Parathyroid adenoma (tissue), 2 donors: ENCODE results near the gene ACBD3.

ENCODE experiments used
- H2AFZ ChIP-seq: fragments of 300-600 bp; sonication (generic); one replicate; pipeline ENCODE4 v1.7.0; 2017; ENCODE audit warnings: antibody characterized with exemption, mild to moderate bottlenecking
- H3K27ac ChIP-seq: fragments of 300-600 bp; sonication (generic); one replicate; pipeline ENCODE4 v1.7.0; 2017
- H3K27me3 ChIP-seq: fragments of 300-600 bp; sonication (generic); one replicate; pipeline ENCODE4 v1.7.0; 2017; ENCODE audit warnings: low read length; ENCODE audit not compliant: control insufficient read depth, insufficient read depth
- H3K36me3 ChIP-seq: fragments of 300-600 bp; sonication (generic); one replicate; pipeline ENCODE4 v1.7.0; 2017; ENCODE audit warnings: low read length; ENCODE audit not compliant: control insufficient read depth, insufficient read depth
- H3K4me1 ChIP-seq: fragments of 300-600 bp; sonication (generic); one replicate; pipeline ENCODE4 v1.7.0; 2017; ENCODE audit warnings: control low read depth
- H3K4me2 ChIP-seq: fragments of 300-600 bp; sonication (generic); one replicate; pipeline ENCODE4 v1.7.0; 2017; ENCODE audit warnings: low read length
- H3K4me3 ChIP-seq: fragments of 300-600 bp; sonication (generic); one replicate; pipeline ENCODE4 v1.7.0; 2017; ENCODE audit warnings: low read depth, low read length
- H3K79me2 ChIP-seq: fragments of 300-600 bp; sonication (generic); one replicate; pipeline ENCODE4 v1.7.0; 2017; ENCODE audit warnings: control low read depth
- H3K9ac ChIP-seq: fragments of 300-600 bp; sonication (generic); one replicate; pipeline ENCODE4 v1.7.0; 2017; ENCODE audit warnings: mild to moderate bottlenecking
- H3K9me3 ChIP-seq: fragments of 300-600 bp; sonication (generic); one replicate; pipeline ENCODE4 v1.7.0; 2017; ENCODE audit warnings: low read length; ENCODE audit not compliant: control insufficient read depth
- CTCF ChIP-seq: fragments of 300-600 bp; sonication (generic); IDR thresholded peaks from one replicate; pipeline ENCODE4 v1.7.0; 2017; ENCODE audit warnings: antibody characterized with exemption, mild to moderate bottlenecking
- donor health status: primary hyperparathyroidism.

Gene ACBD3

GRCh38 chr1:226125097-226125630, 61.4 kb downstream of the ACBD3 start:
- Histone ChIP-seq H3K27me3 (no peaks in the 10 kb centered on the region), H3K9ac (no peak overlapping the region), H3K27ac (no peak overlapping the region), H3K4me1 (no peaks in the 10 kb centered on the region), H2AFZ (peak overlapping the region; percentile 38), H3K4me3 (no peak overlapping the region), H3K9me3 (no peaks in the 10 kb centered on the region), H3K36me3 (no peaks in the 10 kb centered on the region), H3K79me2 (no peaks in the 10 kb centered on the region), H3K4me2 (no peak overlapping the region)
- peak; percentile 83 for TF ChIP-seq CTCF

- Histone ChIP-seq H3K36me3 (no peaks in the 10 kb centered on the region), H3K9me3 (no peaks in the 10 kb centered on the region), H3K4me1 (no peaks in the 10 kb centered on the region), H3K4me3 (no peak overlapping the region), H3K79me2 (no peaks in the 10 kb centered on the region), H2AFZ (no peak overlapping the region), H3K9ac (no peak overlapping the region), H3K27ac (no peak overlapping the region), H3K27me3 (no peaks in the 10 kb centered on the region), H3K4me2 (no peak overlapping the region)
- no peak for TF ChIP-seq CTCF
Observed at GRCh38 chr1:226123591-226124471, 62.7 kb downstream of the ACBD3 start.

- no peaks in the 10 kb centered on the region for H3K27me3 ChIP-seq
- no peak overlapping the region for H3K9ac ChIP-seq
- no peak overlapping the region for H3K27ac ChIP-seq
- no peak overlapping the region for H2AFZ ChIP-seq
- H3K36me3 ChIP-seq: no peaks in the 10 kb centered on the region
- H3K4me1 ChIP-seq: no peaks in the 10 kb centered on the region
- no peak overlapping the region for H3K4me3 ChIP-seq
- H3K4me2 ChIP-seq: no peak overlapping the region
- H3K79me2 ChIP-seq: no peaks in the 10 kb centered on the region
- H3K9me3 ChIP-seq: no peaks in the 10 kb centered on the region
- TF ChIP-seq CTCF: no peak
Observed at GRCh38 chr1:226123212-226123560, 63.4 kb downstream of the ACBD3 start.

GRCh38 chr1:226121587-226122400, 64.7 kb downstream of the ACBD3 start:
- Histone ChIP-seq H3K27me3 (no peaks in the 10 kb centered on the region), H3K4me1 (no peaks in the 10 kb centered on the region), H3K27ac (no peak overlapping the region), H3K9me3 (no peaks in the 10 kb centered on the region), H3K36me3 (no peaks in the 10 kb centered on the region), H3K4me3 (peak overlapping the region; percentile 56), H3K79me2 (no peaks in the 10 kb centered on the region), H3K4me2 (peak overlapping the region; percentile 81), H2AFZ (peak overlapping the region; percentile 92), H3K9ac (no peak overlapping the region)
- peak; percentile 48 for TF ChIP-seq CTCF
